Mammary epithelial cell (primary cell): ENCODE measurements around the gene RFNG.

ENCODE experiments used
- CTCF ChIP-seq, 2 donors: IDR thresholded peaks in 1 of 2; conservative IDR thresholded peaks in 1 of 2; 2 replicates each; pipeline ENCODE4 v1.5.1; 2011 to 2012; ENCODE audit warnings: inconsistent platforms in 2 of 2, low read length in 2 of 2, mild to moderate bottlenecking in 2 of 2, control low read depth in 1 of 2, low read depth in 1 of 2; ENCODE audit not compliant: insufficient read depth in 1 of 2; ENCODE audit errors: extremely low read depth in 1 of 2
- EZH2 ChIP-seq: IDR thresholded peaks from 2 replicates; pipeline ENCODE4 v1.6.1; 2012; ENCODE audit warnings: low read length, inconsistent platforms, borderline replicate concordance

GRCh38 chr17:82041144-82041814, 10.3 kb downstream of the RFNG start:
- TF ChIP-seq CTCF (conservative IDR thresholded peaks at IDR 0.05 in 1 of 2, IDR thresholded peaks at IDR 0.05 in 1 of 2; ENCODE audit: extremely low read depth in 1 of 2, insufficient read depth in 1 of 2, low read depth in 1 of 2, low read length in 2 of 2), result no peak
- TF ChIP-seq EZH2, result no peak
